Activated naive CD8-positive, alpha-beta T cell (primary cell): ENCODE results near the gene ADAMTSL4.
A peak's percentile ranks its signal among the peaks of the same experiment; 100 is the strongest.

Experiments
- H3K27ac Mint-ChIP-seq: one replicate; pipeline ENCODE4 v1.8.0; 2021; ENCODE audit warnings: mixed read lengths
- H3K27me3 Mint-ChIP-seq: one replicate; pipeline ENCODE4 v1.8.0; 2021; ENCODE audit warnings: mixed read lengths
- H3K36me3 Mint-ChIP-seq: one replicate; pipeline ENCODE4 v1.8.0; 2021; ENCODE audit warnings: mixed read lengths
- H3K4me1 Mint-ChIP-seq: one replicate; pipeline ENCODE4 v1.8.0; 2021; ENCODE audit warnings: low read depth, mixed read lengths
- H3K4me3 Mint-ChIP-seq: one replicate; pipeline ENCODE4 v1.8.0; 2021; ENCODE audit warnings: mild to moderate bottlenecking, mixed read lengths
- H3K9me3 Mint-ChIP-seq: one replicate; pipeline ENCODE4 v1.8.0; 2021; ENCODE audit warnings: low read depth, mixed read lengths

Gene ADAMTSL4

DNA sequence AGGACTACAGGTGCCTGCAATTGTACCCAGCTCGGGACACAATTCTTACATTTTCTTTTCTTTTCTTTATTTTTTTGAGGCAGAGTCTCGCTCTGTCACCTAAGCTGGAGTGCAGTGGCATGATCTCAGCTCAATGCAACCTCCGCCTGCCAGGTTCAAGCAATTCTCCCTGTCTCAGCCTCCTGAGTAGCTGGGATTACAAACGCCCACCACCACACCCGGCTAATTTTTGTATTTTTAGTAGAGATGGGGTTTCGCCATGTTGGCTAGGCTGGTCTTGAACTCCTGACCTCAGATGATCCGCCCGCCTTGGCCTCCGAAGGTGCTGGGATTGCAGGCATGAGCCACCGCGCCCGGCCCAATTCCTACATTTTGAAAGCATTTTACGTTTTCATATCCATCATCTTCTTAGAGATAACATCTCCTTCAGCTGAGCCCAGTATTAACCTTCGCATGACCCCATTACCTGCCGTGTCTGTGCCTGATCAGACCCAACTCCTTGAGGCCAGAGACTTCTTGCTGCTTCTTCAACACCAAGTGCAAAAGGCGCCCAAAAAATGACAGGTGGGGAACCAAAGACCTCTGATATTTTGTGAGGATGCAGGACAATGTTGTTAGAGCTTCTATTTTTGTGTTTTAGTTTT, 2.8 kb upstream of the ADAMTSL4 start:
- Mint-ChIP-seq H3K36me3 (no peaks in the 10 kb centered on the region), H3K9me3 (no peaks in the 10 kb centered on the region), H3K27me3 (peaks cover 20% of the 10 kb centered on the region), H3K4me3 (no peak overlapping the region), H3K4me1 (peaks cover 16% of the 10 kb centered on the region), H3K27ac (no peak overlapping the region)

DNA sequence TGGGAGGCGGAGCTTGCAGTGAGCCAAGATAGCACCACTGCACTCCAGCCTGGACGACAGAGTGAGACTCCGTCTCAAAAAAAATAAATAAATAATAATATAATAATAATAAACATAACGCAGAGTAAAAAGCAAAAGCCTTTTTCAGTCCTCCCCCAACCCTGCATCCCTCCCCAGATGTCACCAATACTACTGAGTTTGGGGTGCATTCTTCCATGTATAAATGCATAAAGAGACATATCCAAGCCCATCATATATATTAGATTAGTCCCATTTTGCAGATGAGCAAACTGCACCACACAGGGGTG, 930 bp upstream of the ADAMTSL4 start:
- no peaks in the 10 kb centered on the region for H3K9me3 Mint-ChIP-seq
- H3K4me3 Mint-ChIP-seq = peak overlapping the region; percentile 83
- H3K27ac Mint-ChIP-seq = no peak overlapping the region
- no peaks in the 10 kb centered on the region for H3K36me3 Mint-ChIP-seq
- H3K4me1 Mint-ChIP-seq = peaks cover 26% of the 10 kb centered on the region
- peaks cover 20% of the 10 kb centered on the region for H3K27me3 Mint-ChIP-seq

DNA sequence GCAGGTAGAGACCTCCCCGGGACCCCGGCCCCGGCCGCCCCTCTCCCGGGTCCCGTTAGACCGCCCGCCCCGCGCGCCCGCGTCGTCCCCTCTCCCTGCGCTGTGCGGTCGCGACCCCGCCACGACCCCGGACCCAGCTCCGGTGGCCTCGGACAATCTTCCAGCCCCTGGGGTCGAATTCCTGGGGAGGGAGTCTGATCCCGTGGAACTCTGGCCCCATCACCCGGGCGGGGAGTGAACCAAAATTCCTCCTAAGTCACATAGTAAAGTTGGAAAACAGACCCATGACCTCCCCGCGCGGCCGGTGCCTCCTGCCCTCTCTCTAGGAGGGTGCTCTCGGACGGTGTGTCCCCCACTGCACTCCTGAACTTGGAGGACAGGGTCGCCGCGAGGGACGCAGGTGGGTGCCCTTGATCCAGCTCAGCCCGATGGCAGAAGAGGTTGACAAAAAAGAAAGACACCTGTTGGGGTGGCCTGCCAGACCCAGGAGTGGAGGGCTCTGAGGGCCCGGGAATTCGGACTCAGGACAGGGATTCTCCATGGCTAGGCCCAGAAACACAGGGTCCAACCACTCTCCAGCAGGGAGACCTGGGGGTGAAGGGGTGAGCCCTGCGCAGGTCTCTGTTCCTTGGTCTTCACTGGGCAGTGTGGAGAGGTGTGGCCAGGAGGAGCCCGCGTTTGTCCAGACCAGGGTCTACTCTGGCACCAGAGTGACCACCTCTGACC, 451 bp downstream of the ADAMTSL4 start:
- peak overlapping the region; percentile 64 for H3K4me3 Mint-ChIP-seq
- peaks cover 26% of the 10 kb centered on the region for H3K4me1 Mint-ChIP-seq
- H3K9me3 Mint-ChIP-seq = no peaks in the 10 kb centered on the region
- H3K36me3 Mint-ChIP-seq = no peaks in the 10 kb centered on the region
- H3K27me3 Mint-ChIP-seq = peaks cover 16% of the 10 kb centered on the region
- peak overlapping the region; percentile 28 for H3K27ac Mint-ChIP-seq

- Mint-ChIP-seq H3K27me3 (peaks cover 14% of the 10 kb centered on the region), H3K27ac (no peak overlapping the region), H3K4me3 (peak overlapping the region; percentile 35), H3K9me3 (no peaks in the 10 kb centered on the region), H3K36me3 (no peaks in the 10 kb centered on the region), H3K4me1 (peaks cover 26% of the 10 kb centered on the region)
Observed at GRCh38 chr1:150550222-150551050, 1.2 kb downstream of the ADAMTSL4 start.

DNA sequence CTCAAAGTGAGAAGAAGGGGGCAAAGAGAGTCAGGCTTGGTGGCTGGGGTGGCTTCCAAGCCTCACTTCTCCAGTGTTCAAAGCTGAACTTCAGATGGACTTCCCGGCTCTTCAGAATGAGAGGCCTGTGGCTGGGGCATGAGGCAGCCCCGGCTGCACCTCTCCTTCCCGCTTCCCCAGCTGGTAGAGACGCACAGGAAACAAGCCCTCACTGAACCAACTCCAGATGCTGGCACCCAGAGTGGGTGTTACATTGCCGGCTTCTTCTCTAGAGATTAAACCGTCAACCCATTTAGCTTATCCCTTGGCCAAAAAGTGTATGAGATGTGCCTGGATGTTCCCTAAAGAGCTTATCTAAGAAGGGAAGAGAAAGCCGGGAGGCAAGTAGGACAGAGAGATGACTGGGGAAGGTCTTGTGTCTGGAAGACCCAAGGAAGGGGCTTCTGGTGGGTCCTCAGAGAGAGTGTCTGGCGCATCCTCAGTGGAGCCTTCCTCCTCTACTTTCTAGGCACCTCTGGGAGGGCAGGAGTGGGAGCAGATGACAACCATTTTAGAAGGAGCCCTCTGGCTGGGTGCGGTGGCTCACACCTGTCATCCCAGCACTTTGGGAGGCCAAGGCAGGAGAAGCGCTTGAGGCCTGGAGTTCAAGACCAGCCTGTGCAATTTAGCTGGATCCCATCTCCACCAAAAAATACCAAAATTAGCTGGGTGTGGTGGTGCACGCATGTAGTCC, 2.0 kb downstream of the ADAMTSL4 start:
- no peak overlapping the region for H3K27ac Mint-ChIP-seq
- H3K4me3 Mint-ChIP-seq = peak overlapping the region; percentile 17
- peaks cover 11% of the 10 kb centered on the region for H3K27me3 Mint-ChIP-seq
- H3K36me3 Mint-ChIP-seq = peaks cover 2% of the 10 kb centered on the region
- H3K4me1 Mint-ChIP-seq = peaks cover 26% of the 10 kb centered on the region
- H3K9me3 Mint-ChIP-seq = no peaks in the 10 kb centered on the region

DNA sequence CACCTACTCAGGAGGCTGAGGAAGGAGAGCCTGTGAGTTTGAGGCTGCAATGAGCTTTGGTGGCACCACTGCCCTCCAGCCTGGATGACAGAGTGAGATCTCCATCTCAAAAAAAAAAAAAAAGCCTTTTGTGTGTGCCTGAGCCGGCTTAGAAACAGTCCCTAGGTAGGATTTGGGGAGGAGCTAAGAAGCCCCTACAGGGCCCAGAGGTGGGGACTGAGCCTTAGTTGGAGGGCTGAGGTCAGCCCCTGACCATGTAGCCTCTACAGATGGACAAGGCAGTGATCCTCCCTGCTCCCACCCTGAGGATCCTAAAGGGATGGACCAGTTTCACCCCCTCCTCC, 2.5 kb downstream of the ADAMTSL4 start:
- no peak overlapping the region for H3K27ac Mint-ChIP-seq
- H3K27me3 Mint-ChIP-seq = peaks cover 9% of the 10 kb centered on the region

GRCh38 chr1:150552128-150552910, 3.1 kb downstream of the ADAMTSL4 start:
- H3K27ac Mint-ChIP-seq = no peak overlapping the region
- no peak overlapping the region for H3K4me3 Mint-ChIP-seq
- peaks cover 26% of the 10 kb centered on the region for H3K4me1 Mint-ChIP-seq

More for the DNA sequence above, 2.5 kb downstream of the ADAMTSL4 start:
- Mint-ChIP-seq H3K9me3 (no peaks in the 10 kb centered on the region), H3K4me1 (peaks cover 26% of the 10 kb centered on the region), H3K36me3 (peaks cover 2% of the 10 kb centered on the region), H3K4me3 (no peak overlapping the region)

DNA sequence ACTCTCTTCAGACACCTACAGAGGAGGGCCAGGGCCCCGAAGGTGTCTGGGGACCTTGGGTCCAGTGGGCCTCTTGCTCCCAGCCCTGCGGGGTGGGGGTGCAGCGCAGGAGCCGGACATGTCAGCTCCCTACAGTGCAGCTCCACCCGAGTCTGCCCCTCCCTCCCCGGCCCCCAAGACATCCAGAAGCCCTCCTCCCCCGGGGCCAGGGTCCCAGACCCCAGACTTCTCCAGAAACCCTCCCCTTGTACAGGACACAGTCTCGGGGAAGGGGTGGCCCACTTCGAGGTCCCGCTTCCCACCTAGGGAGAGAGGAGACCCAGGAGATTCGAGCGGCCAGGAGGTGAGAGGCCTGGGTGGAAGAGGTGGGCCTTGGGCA, 3.7 kb downstream of the ADAMTSL4 start:
- Mint-ChIP-seq H3K4me3 (no peak overlapping the region), H3K36me3 (peaks cover 2% of the 10 kb centered on the region), H3K4me1 (peaks cover 26% of the 10 kb centered on the region), H3K9me3 (no peaks in the 10 kb centered on the region), H3K27me3 (peaks cover 8% of the 10 kb centered on the region), H3K27ac (no peak overlapping the region)

More at GRCh38 chr1:150552128-150552910, 3.1 kb downstream of the ADAMTSL4 start:
- no peaks in the 10 kb centered on the region for H3K9me3 Mint-ChIP-seq
- H3K27me3 Mint-ChIP-seq = peaks cover 8% of the 10 kb centered on the region
- H3K36me3 Mint-ChIP-seq = peaks cover 2% of the 10 kb centered on the region

DNA sequence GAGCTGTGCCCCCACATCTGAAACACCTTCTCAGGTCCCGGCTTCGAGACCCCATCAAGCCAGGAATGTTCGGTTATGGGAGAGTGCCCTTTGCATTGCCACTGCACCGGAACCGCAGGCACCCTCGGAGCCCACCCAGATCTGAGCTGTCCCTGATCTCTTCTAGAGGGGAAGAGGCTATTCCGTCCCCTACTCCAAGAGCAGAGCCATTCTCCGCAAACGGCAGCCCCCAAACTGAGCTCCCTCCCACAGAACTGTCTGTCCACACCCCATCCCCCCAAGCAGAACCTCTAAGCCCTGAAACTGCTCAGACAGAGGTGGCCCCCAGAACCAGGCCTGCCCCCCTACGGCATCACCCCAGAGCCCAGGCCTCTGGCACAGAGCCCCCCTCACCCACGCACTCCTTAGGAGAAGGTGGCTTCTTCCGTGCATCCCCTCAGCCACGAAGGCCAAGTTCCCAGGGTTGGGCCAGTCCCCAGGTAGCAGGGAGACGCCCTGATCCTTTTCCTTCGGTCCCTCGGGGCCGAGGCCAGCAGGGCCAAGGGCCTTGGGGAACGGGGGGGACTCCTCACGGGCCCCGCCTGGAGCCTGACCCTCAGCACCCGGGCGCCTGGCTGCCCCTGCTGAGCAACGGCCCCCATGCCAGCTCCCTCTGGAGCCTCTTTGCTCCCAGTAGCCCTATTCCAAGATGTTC, 4.3 kb downstream of the ADAMTSL4 start:
- Mint-ChIP-seq H3K4me3 (no peak overlapping the region), H3K4me1 (peaks cover 24% of the 10 kb centered on the region), H3K36me3 (peaks cover 2% of the 10 kb centered on the region), H3K27ac (no peak overlapping the region), H3K27me3 (peaks cover 5% of the 10 kb centered on the region), H3K9me3 (no peaks in the 10 kb centered on the region)

- Mint-ChIP-seq H3K4me3 (no peak overlapping the region), H3K9me3 (no peaks in the 10 kb centered on the region), H3K36me3 (peaks cover 2% of the 10 kb centered on the region), H3K4me1 (peaks cover 23% of the 10 kb centered on the region), H3K27me3 (peaks cover 4% of the 10 kb centered on the region), H3K27ac (no peak overlapping the region)
Observed at GRCh38 chr1:150554086-150554452, 4.9 kb downstream of the ADAMTSL4 start.

DNA sequence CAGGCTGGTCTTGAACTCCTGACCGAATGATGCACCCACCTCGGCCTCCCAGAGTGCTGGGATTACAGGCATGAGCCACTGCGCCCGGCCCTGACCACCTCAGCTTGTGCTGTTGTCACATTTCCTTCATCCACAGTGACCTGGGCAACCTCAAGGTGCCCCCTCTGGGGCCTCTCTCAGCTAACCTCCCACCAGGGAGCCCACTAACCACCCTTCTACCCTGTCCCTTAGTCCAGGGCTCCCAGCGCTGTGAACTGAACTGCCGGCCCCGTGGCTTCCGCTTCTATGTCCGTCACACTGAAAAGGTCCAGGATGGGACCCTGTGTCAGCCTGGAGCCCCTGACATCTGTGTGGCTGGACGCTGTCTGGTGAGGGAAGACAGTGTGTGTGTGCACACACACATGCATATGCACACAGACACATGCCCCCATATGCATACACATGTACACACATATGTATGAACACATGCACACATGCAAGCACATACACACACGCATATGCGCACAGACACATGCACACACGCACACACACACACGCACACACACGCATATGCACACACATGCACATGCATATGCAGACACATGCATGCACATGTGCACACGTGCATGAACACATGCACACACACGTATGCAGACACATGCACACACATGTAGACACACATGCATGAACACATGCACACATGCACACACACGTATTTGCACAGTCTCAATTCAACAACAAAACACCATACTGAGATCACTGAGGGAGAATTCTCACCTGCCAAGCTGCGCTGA, 6.2 kb downstream of the ADAMTSL4 start:
- Mint-ChIP-seq H3K4me3 (no peak overlapping the region), H3K9me3 (no peaks in the 10 kb centered on the region), H3K27me3 (peaks cover 1% of the 10 kb centered on the region), H3K4me1 (peaks cover 25% of the 10 kb centered on the region), H3K36me3 (peaks cover 2% of the 10 kb centered on the region), H3K27ac (no peak overlapping the region)

- Mint-ChIP-seq H3K4me3 (no peak overlapping the region), H3K27ac (no peak overlapping the region), H3K9me3 (no peaks in the 10 kb centered on the region), H3K36me3 (peaks cover 2% of the 10 kb centered on the region), H3K4me1 (peaks cover 25% of the 10 kb centered on the region), H3K27me3 (no peaks in the 10 kb centered on the region)
Observed at GRCh38 chr1:150555971-150556865, 7.0 kb downstream of the ADAMTSL4 start.
